ENCODE results near the gene ROS1. TPM values are rescaled to one million over a fixed set of nuclear protein-coding genes. Genes with fewer than 3 reads are reported as not detected.

ROS1 gene
- total RNA-seq, 1 experiment from 2014 or later: not detected

GRCh38 chr6:117328500-117328899 lies 97.2 kb downstream of the ROS1 start:
- Mint-ChIP-seq H3K36me3 (ENCODE audit: insufficient read depth in 1 of 3, low read depth in 3 of 3) (peaks cover 0 to 6% (median 0%) of the 10 kb centered on the region in 3 experiments; a peak in 1 of 7 replicates), H3K27me3 (ENCODE audit: low read depth) (no peaks in the 10 kb centered on the region; the same call in 1 of the 2 replicates), H3K9me3 (peaks cover 0 to 8% of the 10 kb centered on the region in 2 experiments; a peak in 4 of 5 replicates), H3K4me1 (no peaks in the 10 kb centered on the region), H3K4me3 (no peak overlapping the region), H3K27ac (no peak overlapping the region)
- Histone ChIP-seq H4K5ac (ENCODE audit: insufficient read length, low read depth, low read length) (no peak overlapping the region), H3K4me2 (ENCODE audit: insufficient read depth, insufficient read length, low read length) (no peak overlapping the region), H4K8ac (replicated peaks; ENCODE audit: insufficient read length, low read depth, low read length) (no peak overlapping the region), H3K79me1 (ENCODE audit: insufficient read depth, low read depth, low read length, poor library complexity, severe bottlenecking) (no peaks in the 10 kb centered on the region), H2BK20ac (ENCODE audit: low read depth, low read length, poor library complexity, severe bottlenecking) (no peak overlapping the region), H2AK5ac (ENCODE audit: insufficient read length, low read length) (no peak overlapping the region), H2BK120ac (ENCODE audit: low read depth, low read length, poor library complexity, severe bottlenecking) (no peak overlapping the region), H3K23me2 (ENCODE audit: insufficient read length, low read depth, low read length, poor library complexity, severe bottlenecking) (no peaks in the 10 kb centered on the region), H3K4ac (ENCODE audit: low read depth, low read length) (no peak overlapping the region), H3K56ac (ENCODE audit: insufficient read length, low read depth, low read length) (no peak overlapping the region), H3K4me1 (ENCODE audit: insufficient read depth, low read length) (no peaks in the 10 kb centered on the region), H2BK5ac (ENCODE audit: insufficient read length, low read length) (no peak overlapping the region), H4K20me1 (ENCODE audit: control insufficient read depth, insufficient read depth, insufficient read length) (no peaks in the 10 kb centered on the region), H3K27me3 (ENCODE audit: insufficient read depth, low read length) (no peaks in the 10 kb centered on the region), H3K79me2 (ENCODE audit: insufficient read depth, low read length) (no peaks in the 10 kb centered on the region), H4K91ac (ENCODE audit: insufficient read length, low read depth, low read length) (no peak overlapping the region), H3K9ac (ENCODE audit: extremely low read depth, insufficient read length, low read length) (no peak overlapping the region), H2AFZ (ENCODE audit: low read length) (no peak overlapping the region), H2BK15ac (ENCODE audit: low read depth, low read length) (no peak overlapping the region), H3K9me3 (ENCODE audit: control insufficient read depth, low read depth, low read length) (no peaks in the 10 kb centered on the region), H2BK12ac (ENCODE audit: insufficient read length, low read depth, low read length) (no peak overlapping the region), H3T11ph (ENCODE audit: low read length) (no peak overlapping the region), H3K14ac (ENCODE audit: insufficient read depth, low read length) (no peak overlapping the region), H3K23ac (ENCODE audit: insufficient read length, low read depth, low read length) (no peak overlapping the region), H3K18ac (ENCODE audit: insufficient read length, low read depth, low read length) (no peak overlapping the region), H3K27ac (ENCODE audit: insufficient read length, low read depth, low read length) (no peak overlapping the region)
- no peak for DNase-seq
- TF ChIP-seq CTCF (conservative IDR thresholded peaks at IDR 0.05): no peak
- WGBS (ENCODE audit: extremely low coverage, insufficient read length, low lambda C conversion rate): no CpG with 5 or more reads among the region's 4 CpGs
